OCI-LY7 (cell line): ENCODE results near the gene PAK1. TPM values are rescaled to one million over a fixed set of nuclear protein-coding genes. Genes with fewer than 3 reads are reported as not detected.

Experiments
- BruUV-seq: library from RNA; stranded (reverse); fragments of 400-500 nt; replicated peaks from 2 replicates; lab custom pipeline; 2021; lab: Mats Ljungman, UMichigan
- CTCF ChIA-PET: fragments of 300-600 bp; sonication (Branson Sonifier 250); formaldehyde crosslinking; loops from one replicate; lab custom pipeline; 2022; ENCODE audit warnings: antibody characterized with exemption; ENCODE audit not compliant: unreplicated experiment; lab: Charles Lee
- POLR2A ChIA-PET: fragments of 300-600 bp; sonication (Branson Sonifier 250); formaldehyde crosslinking; loops from one replicate; lab custom pipeline; 2022; ENCODE audit warnings: antibody characterized with exemption; lab: Charles Lee
- DNase-seq: peaks from one replicate; pipeline ENCODE4 v3.0.0-alpha.2; 2015; ENCODE audit warnings: low spot score
- H2AFZ ChIP-seq: fragments of 200-600 bp; sonication (generic), shearing (Covaris generic); 2 replicates; pipeline ENCODE4 v1.6.1; 2014; ENCODE audit warnings: mild to moderate bottlenecking, antibody characterized with exemption, low read length, moderate library complexity
- H3K27ac ChIP-seq: fragments of 200-600 bp; sonication (generic); 2 replicates; pipeline ENCODE4 v1.5.1; 2014; ENCODE audit warnings: mixed run types, low read depth, mild to moderate bottlenecking, moderate library complexity, low read length, inconsistent platforms; ENCODE audit not compliant: poor library complexity, severe bottlenecking
- H3K36me3 ChIP-seq: fragments of 200-600 bp; sonication (generic); 2 replicates; pipeline ENCODE4 v1.6.1; 2014; ENCODE audit warnings: mild to moderate bottlenecking, antibody characterized with exemption, low read length, moderate library complexity, mixed read lengths; ENCODE audit not compliant: insufficient read depth
- H3K4me1 ChIP-seq: fragments of 200-600 bp; sonication (generic); 2 replicates; pipeline ENCODE4 v1.5.1; 2014; ENCODE audit warnings: mild to moderate bottlenecking, low read length; ENCODE audit not compliant: insufficient read depth, poor library complexity, severe bottlenecking
- H3K4me2 ChIP-seq: fragments of 200-600 bp; sonication (generic); 2 replicates; pipeline ENCODE4 v1.6.1; 2014; ENCODE audit warnings: mild to moderate bottlenecking, low read length
- H3K4me3 ChIP-seq: fragments of 200-600 bp; sonication (generic); 2 replicates; pipeline ENCODE4 v1.5.1; 2014; ENCODE audit warnings: mild to moderate bottlenecking, low read depth, low read length; ENCODE audit not compliant: poor library complexity, severe bottlenecking
- H3K79me2 ChIP-seq: fragments of 200-600 bp; sonication (generic); 2 replicates; pipeline ENCODE4 v1.6.1; 2016; ENCODE audit warnings: low read depth, mild to moderate bottlenecking, low read length, moderate library complexity, mixed read lengths; ENCODE audit not compliant: insufficient read depth
- H3K9me2 ChIP-seq: fragments of 200-600 bp; sonication (generic); 2 replicates; pipeline ENCODE4 v1.6.1; 2016; ENCODE audit warnings: mild to moderate bottlenecking, low read length, mixed read lengths; ENCODE audit not compliant: insufficient read depth
- H3K9me3 ChIP-seq: fragments of 200-600 bp; sonication (generic); 2 replicates; pipeline ENCODE4 v1.6.1; 2014; ENCODE audit warnings: mild to moderate bottlenecking, mixed run types, low read length, mixed read lengths
- H4K20me1 ChIP-seq: fragments of 200-600 bp; sonication (generic); 2 replicates; pipeline ENCODE4 v1.6.1; 2014; ENCODE audit warnings: mild to moderate bottlenecking, antibody characterized with exemption, low read length, moderate library complexity, mixed read lengths; ENCODE audit not compliant: insufficient read depth
- CTCF ChIP-seq: fragments of 200-600 bp; sonication (generic); conservative IDR thresholded peaks from 2 replicates; pipeline ENCODE4 v1.5.1; 2014; ENCODE audit warnings: mild to moderate bottlenecking, antibody characterized with exemption, low read length, moderate library complexity, mixed read lengths
- EZH2phosphoT487 ChIP-seq: fragments of 200-600 bp; sonication (generic); IDR thresholded peaks from 2 replicates; pipeline ENCODE4 v1.6.1; 2018; ENCODE audit warnings: low read depth, borderline replicate concordance, mild to moderate bottlenecking, mixed run types, antibody characterized with exemption, low read length, moderate library complexity, mixed read lengths
- intact Hi-C: fragments of 100-400 bp; cut with micrococcal nuclease; formaldehyde crosslinking; loops from one replicate; pipeline ENCODE4 v1.10.0; 2022; ENCODE audit not compliant: unreplicated experiment
- total RNA-seq, 2 experiments: library from RNA; depleted of rRNA in 1 of 2; stranded (reverse); fragments of >200 nt in 1 of 2; shearing (Covaris generic) in 1 of 2; gene quantifications; 2 replicates each; pipeline ENCODE4 v1.2.3, GENCODE V29; 2014 to 2022

Gene PAK1
- total RNA-seq, 2 experiments from 2014 or later: 1.0 to 3.4 TPM

GRCh38 chr11:77438487-77438886 lies 35.4 kb downstream of the PAK1 start:
- CTCF ChIA-PET: no interaction called here
- Histone ChIP-seq H3K4me1 (no peaks in the 10 kb centered on the region), H4K20me1 (no peaks in the 10 kb centered on the region)

GRCh38 chr11:77436969-77437368 lies 36.9 kb downstream of the PAK1 start:
- POLR2A ChIA-PET: no interaction called here

More at GRCh38 chr11:77438487-77438886, 35.4 kb downstream of the PAK1 start:
- BruUV-seq: no TSS peak
- DNase-seq: no peak
- H3K9me3 ChIP-seq: no peaks in the 10 kb centered on the region
- H3K4me3 ChIP-seq: no peak overlapping the region
- H2AFZ ChIP-seq: no peak overlapping the region
- POLR2A ChIA-PET: interaction anchor here (0.8 kb wide), 1 partner anchor 131 kb away, joined by 3 read pairs; no protein-coding TSS in a partner anchor
- intact Hi-C loops: no loop called here
- no peaks in the 10 kb centered on the region for H3K36me3 ChIP-seq
- no peaks in the 10 kb centered on the region for H3K79me2 ChIP-seq
- H3K27ac ChIP-seq: no peak overlapping the region
- no peaks in the 10 kb centered on the region for H3K9me2 ChIP-seq
- TF ChIP-seq EZH2phosphoT487 (no peak), CTCF (no peak)
- H3K4me2 ChIP-seq: no peak overlapping the region

More at GRCh38 chr11:77436969-77437368, 36.9 kb downstream of the PAK1 start:
- Histone ChIP-seq H3K4me2 (no peak overlapping the region), H3K4me3 (no peak overlapping the region), H3K9me2 (no peaks in the 10 kb centered on the region), H4K20me1 (no peaks in the 10 kb centered on the region), H3K27ac (no peak overlapping the region), H3K36me3 (no peaks in the 10 kb centered on the region), H2AFZ (no peak overlapping the region), H3K9me3 (no peaks in the 10 kb centered on the region), H3K79me2 (no peaks in the 10 kb centered on the region), H3K4me1 (no peaks in the 10 kb centered on the region)
- BruUV-seq: no TSS peak
- TF ChIP-seq CTCF (no peak), EZH2phosphoT487 (no peak)
- CTCF ChIA-PET: no interaction called here
- DNase-seq: no peak
- intact Hi-C loops: no loop called here
